ENCODE results near the gene CCSER1. TPM values are rescaled to one million over a fixed set of nuclear protein-coding genes. Genes with fewer than 3 reads are reported as not detected.

The CCSER1 gene
- total and polyA plus RNA-seq, 2 of the 8 experiments (the other 6 are each of a cell fraction or from before 2014, with no cell fraction given) = 0.26 to 0.84 TPM

GRCh38 chr4:90537491-90537890 is 410.3 kb downstream of the CCSER1 start (continued):
- TF ChIP-seq KDM4A (IDR thresholded peaks at IDR 0.05; ENCODE audit: low read depth, low read length, severe bottlenecking) = no peak
- no peak for TF ChIP-seq ATF3 (IDR thresholded peaks at IDR 0.05; ENCODE audit: insufficient read depth, low read depth, low read length)
- TF ChIP-seq CHD7 (IDR thresholded peaks at IDR 0.05; ENCODE audit: insufficient replicate concordance, low read length) = no peak
